GM23338 (cell line): ENCODE data around the gene RO60. TPM values are rescaled to one million over a fixed set of nuclear protein-coding genes. Genes with fewer than 3 reads are reported as not detected.

Source experiments
- ATAC-seq: fragments of 200-7000 bp; cut with Tn5 transposase; 3 replicates; pipeline ENCODE4 v1.9.1; 2020
- DNase-seq: peaks from one replicate; pipeline ENCODE4 v3.0.0-alpha.2; 2015; ENCODE audit warnings: low spot score
- H2AFZ ChIP-seq: fragments of 200-600 bp; sonication (generic); 2 replicates; pipeline ENCODE4 v1.8.0; 2016; ENCODE audit warnings: antibody characterized with exemption, mild to moderate bottlenecking, moderate library complexity
- H3F3A ChIP-seq: fragments of 200-600 bp; sonication (generic); replicated peaks from 2 replicates; pipeline ENCODE4 v1.8.0; 2017; ENCODE audit warnings: antibody characterized with exemption, mixed run types, low read depth
- H3K27ac ChIP-seq: fragments of 200-600 bp; sonication (generic); 2 replicates; pipeline ENCODE4 v1.6.1; 2016; ENCODE audit warnings: low read depth
- H3K27me3 ChIP-seq: fragments of 200-600 bp; sonication (generic); 2 replicates; pipeline ENCODE4 v1.8.0; 2016; ENCODE audit warnings: mild to moderate bottlenecking, mixed run types, moderate library complexity; ENCODE audit not compliant: insufficient read depth
- H3K36me3 ChIP-seq: fragments of 200-600 bp; sonication (generic); 2 replicates; pipeline ENCODE4 v1.8.0; 2016; ENCODE audit warnings: mild to moderate bottlenecking; ENCODE audit not compliant: insufficient read depth
- H3K4me1 ChIP-seq: fragments of 200-600 bp; sonication (generic); 2 replicates; pipeline ENCODE4 v1.8.0; 2016; ENCODE audit warnings: mild to moderate bottlenecking, moderate library complexity; ENCODE audit not compliant: insufficient read depth
- H3K4me2 ChIP-seq: fragments of 200-600 bp; sonication (generic); 2 replicates; pipeline ENCODE4 v1.7.1; 2017; ENCODE audit warnings: mixed run types
- H3K4me3 ChIP-seq: fragments of 200-600 bp; sonication (generic); 2 replicates; pipeline ENCODE4 v1.6.1; 2016; ENCODE audit warnings: mixed run types
- H3K79me2 ChIP-seq: fragments of 200-600 bp; sonication (generic); replicated peaks from 2 replicates; pipeline ENCODE4 v1.8.0; 2017; ENCODE audit warnings: mild to moderate bottlenecking; ENCODE audit not compliant: insufficient read depth
- H3K9me2 ChIP-seq: fragments of 200-600 bp; sonication (generic); 2 replicates; pipeline ENCODE4 v1.8.0; 2017; ENCODE audit not compliant: insufficient read depth
- H4K20me1 ChIP-seq: fragments of 200-600 bp; sonication (generic); replicated peaks from 2 replicates; pipeline ENCODE4 v1.8.0; 2017; ENCODE audit warnings: mild to moderate bottlenecking; ENCODE audit not compliant: insufficient read depth
- H3K27ac Mint-ChIP-seq: 2 replicates; pipeline ENCODE4 v1.8.0; 2020; ENCODE audit warnings: inconsistent platforms, mild to moderate bottlenecking, moderate library complexity, mixed read lengths
- H3K27me3 Mint-ChIP-seq: 3 replicates; pipeline ENCODE4 v1.8.0; 2022; ENCODE audit warnings: low read depth, mild to moderate bottlenecking, moderate library complexity, mixed read lengths, inconsistent platforms; ENCODE audit not compliant: insufficient read depth, poor library complexity
- H3K36me3 Mint-ChIP-seq: 3 replicates; pipeline ENCODE4 v1.8.0; 2021; ENCODE audit warnings: low read depth, mild to moderate bottlenecking, inconsistent platforms, moderate library complexity, mixed read lengths
- H3K4me1 Mint-ChIP-seq: 3 replicates; pipeline ENCODE4 v1.8.0; 2020; ENCODE audit warnings: mild to moderate bottlenecking, inconsistent platforms, mixed read lengths
- H3K4me3 Mint-ChIP-seq: 3 replicates; pipeline ENCODE4 v1.8.0; 2021; ENCODE audit warnings: moderate library complexity, mild to moderate bottlenecking, inconsistent platforms, mixed read lengths
- H3K9me3 Mint-ChIP-seq: 3 replicates; pipeline ENCODE4 v1.8.0; 2020; ENCODE audit warnings: moderate library complexity, mild to moderate bottlenecking, inconsistent platforms, mixed read lengths
- CREB1 ChIP-seq: fragments of 250-450 bp; sonication (Bioruptor Pico); IDR thresholded peaks from 2 replicates; pipeline ENCODE4 v1.5.0; 2020; ENCODE audit warnings: low read depth, mild to moderate bottlenecking, moderate library complexity
- ETS1 ChIP-seq: IDR thresholded peaks from 2 replicates; pipeline ENCODE4 v1.6.1; 2016; ENCODE audit warnings: antibody characterized with exemption
- EZH2 ChIP-seq: fragments of 200-600 bp; sonication (generic); IDR thresholded peaks from one replicate; pipeline ENCODE4 v1.8.0; 2017; ENCODE audit warnings: antibody characterized with exemption, mild to moderate bottlenecking, low read depth; ENCODE audit not compliant: unreplicated experiment
- EZH2phosphoT487 ChIP-seq: fragments of 200-600 bp; sonication (generic); IDR thresholded peaks from one replicate; pipeline ENCODE4 v1.8.1; 2018; ENCODE audit warnings: antibody characterized with exemption; ENCODE audit not compliant: unreplicated experiment
- JUNB ChIP-seq: IDR thresholded peaks from one replicate; pipeline ENCODE4 v1.6.1; 2016; ENCODE audit warnings: antibody characterized with exemption; ENCODE audit not compliant: unreplicated experiment
- NANOG ChIP-seq: IDR thresholded peaks from 2 replicates; pipeline ENCODE4 v1.6.1; 2016; ENCODE audit warnings: antibody characterized with exemption, borderline replicate concordance
- POLR2AphosphoS5 ChIP-seq: IDR thresholded peaks from 2 replicates; pipeline ENCODE4 v1.6.1; 2016; ENCODE audit warnings: antibody characterized with exemption, low read depth
- REST ChIP-seq: IDR thresholded peaks from one replicate; pipeline ENCODE4 v1.6.1; 2018; ENCODE audit warnings: antibody characterized with exemption; ENCODE audit not compliant: unreplicated experiment
- ZNF114 ChIP-seq: fragments of 250-450 bp; sonication (Bioruptor Pico); IDR thresholded peaks from 2 replicates; pipeline ENCODE4 v1.5.0; 2020; ENCODE audit warnings: mild to moderate bottlenecking, moderate library complexity
- ZNF331 ChIP-seq: fragments of 250-450 bp; sonication (Bioruptor Pico); IDR thresholded peaks from 2 replicates; pipeline ENCODE4 v1.5.0; 2020; ENCODE audit warnings: low read depth, mild to moderate bottlenecking, moderate library complexity
- polyA plus RNA-seq: library from polyadenylated mRNA; unstranded; fragments of >200 nt; fragmentation: Nextera tagmentation; extraction: Ambion mirVana; gene quantifications from 2 replicates; pipeline ENCODE4 v1.2.1, GENCODE V29; 2016
- total RNA-seq: library from RNA; depleted of rRNA; stranded (reverse); fragments of >200 nt; shearing (Covaris generic); gene quantifications from 2 replicates; pipeline ENCODE4 v1.2.3, GENCODE V29; 2014
- TF ChIP-seq, protein P1 (sequence below), 2 experiments: fragments of 200-600 bp in 1 of 2; sonication (generic) in 1 of 2; conservative IDR thresholded peaks; 2 replicates each; pipeline versions ENCODE4 v1.5.1 to v1.6.1; 2016 to 2017; ENCODE audit warnings: antibody characterized with exemption in 2 of 2, low read depth in 2 of 2, mild to moderate bottlenecking in 2 of 2, moderate library complexity in 1 of 2

The RO60 gene
- total and polyA plus RNA-seq, 2 experiments from 2014 or later = 103 to 130 TPM

GRCh38 chr1:193104502-193104906 is 45.1 kb downstream of the RO60 start:
- H3K4me1 ChIP-seq = peaks cover 11% of the 10 kb centered on the region; the same call in 1 of the 2 replicates
- Mint-ChIP-seq H3K36me3 (no peaks in the 10 kb centered on the region), H3K4me1 (peaks cover 25% of the 10 kb centered on the region; the same call in 2 of the 3 replicates), H3K4me3 (peak overlapping the region; percentile 84), H3K9me3 (no peaks in the 10 kb centered on the region), H3K27ac (peak overlapping the region; percentile 27; the same call in 1 of the 2 replicates), H3K27me3 (peaks cover 4% of the 10 kb centered on the region)
- H3K9me2 ChIP-seq = no peaks in the 10 kb centered on the region
- H3F3A ChIP-seq = peaks cover 11% of the 10 kb centered on the region
- peak overlapping the region; percentile 98 for H2AFZ ChIP-seq
- ATAC-seq = peak; percentile 73
- H3K36me3 ChIP-seq = no peaks in the 10 kb centered on the region; the same call in 1 of the 2 replicates
- H3K27ac ChIP-seq = no peak overlapping the region
- H3K4me2 ChIP-seq = peak overlapping the region; percentile 98
- peaks cover 16% of the 10 kb centered on the region for H3K27me3 ChIP-seq
- DNase-seq = peak; percentile 78
- peak overlapping the region; percentile 95 for H3K4me3 ChIP-seq
- peaks cover 8% of the 10 kb centered on the region for H4K20me1 ChIP-seq
- TF ChIP-seq NANOG (no peak), JUNB (no peak), CREB1 (no peak), ZNF331 (CRISPR knock-in tag) (no peak), EZH2 (no peak), POLR2AphosphoS5 (no peak), ZNF114 (CRISPR knock-in tag) (no peak), EZH2phosphoT487 (no peak)
- H3K79me2 ChIP-seq = peaks cover 12% of the 10 kb centered on the region; the same call in 1 of the 2 replicates

GRCh38 chr1:193104907-193105820 is 45.8 kb downstream of the RO60 start, which contains the start of gene GLRX2:
Gene GLRX2 (minus strand): TSS chr1:193105414. CDS start chr1:193105382, 32 bp downstream.
- peaks cover 11% of the 10 kb centered on the region; the same call in 1 of the 2 replicates for H3K4me1 ChIP-seq
- H3K4me3 ChIP-seq = peak within 1 kb of the TSS; percentile 95
- peaks cover 8% of the 10 kb centered on the region for H4K20me1 ChIP-seq
- Mint-ChIP-seq H3K4me3 (peak within 1 kb of the TSS; percentile 84), H3K27ac (peak within 1 kb of the TSS; percentile 89), H3K9me3 (no peaks in the 10 kb centered on the region), H3K36me3 (no peaks in the 10 kb centered on the region), H3K27me3 (peaks cover 4% of the 10 kb centered on the region), H3K4me1 (peaks cover 25% of the 10 kb centered on the region; the same call in 2 of the 3 replicates)
- H3K79me2 ChIP-seq = peaks cover 12% of the 10 kb centered on the region; the same call in 1 of the 2 replicates
- H3K9me2 ChIP-seq = no peaks in the 10 kb centered on the region
- H3K4me2 ChIP-seq = peak within 1 kb of the TSS; percentile 98
- H3K27ac ChIP-seq = peak within 1 kb of the TSS; percentile 61
- peaks cover 16% of the 10 kb centered on the region for H3K27me3 ChIP-seq
- H3F3A ChIP-seq = peaks cover 11% of the 10 kb centered on the region
- no peaks in the 10 kb centered on the region; the same call in 1 of the 2 replicates for H3K36me3 ChIP-seq
- H2AFZ ChIP-seq = peak within 1 kb of the TSS; percentile 98
- peak; percentile 95 for ATAC-seq
- DNase-seq = peak; percentile 86
- peak; percentile 38; the same call in 1 of the 2 replicates for TF ChIP-seq CREB1
- no peak for TF ChIP-seq JUNB
- TF ChIP-seq REST = no peak
- TF ChIP-seq EZH2 = no peak
- TF ChIP-seq ZNF114 (CRISPR knock-in tag) = no peak
- TF ChIP-seq ZNF331 (CRISPR knock-in tag) = no peak
- TF ChIP-seq ETS1 = no peak; the same call in 1 of the 2 replicates
- no peak for TF ChIP-seq EZH2phosphoT487
- TF ChIP-seq, protein P1, sequence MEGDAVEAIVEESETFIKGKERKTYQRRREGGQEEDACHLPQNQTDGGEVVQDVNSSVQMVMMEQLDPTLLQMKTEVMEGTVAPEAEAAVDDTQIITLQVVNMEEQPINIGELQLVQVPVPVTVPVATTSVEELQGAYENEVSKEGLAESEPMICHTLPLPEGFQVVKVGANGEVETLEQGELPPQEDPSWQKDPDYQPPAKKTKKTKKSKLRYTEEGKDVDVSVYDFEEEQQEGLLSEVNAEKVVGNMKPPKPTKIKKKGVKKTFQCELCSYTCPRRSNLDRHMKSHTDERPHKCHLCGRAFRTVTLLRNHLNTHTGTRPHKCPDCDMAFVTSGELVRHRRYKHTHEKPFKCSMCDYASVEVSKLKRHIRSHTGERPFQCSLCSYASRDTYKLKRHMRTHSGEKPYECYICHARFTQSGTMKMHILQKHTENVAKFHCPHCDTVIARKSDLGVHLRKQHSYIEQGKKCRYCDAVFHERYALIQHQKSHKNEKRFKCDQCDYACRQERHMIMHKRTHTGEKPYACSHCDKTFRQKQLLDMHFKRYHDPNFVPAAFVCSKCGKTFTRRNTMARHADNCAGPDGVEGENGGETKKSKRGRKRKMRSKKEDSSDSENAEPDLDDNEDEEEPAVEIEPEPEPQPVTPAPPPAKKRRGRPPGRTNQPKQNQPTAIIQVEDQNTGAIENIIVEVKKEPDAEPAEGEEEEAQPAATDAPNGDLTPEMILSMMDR (conservative IDR thresholded peaks at IDR 0.05; ENCODE audit: low read depth in 2 of 2) = no peak; a peak in 1 of 4 replicates
